Central memory CD8-positive, alpha-beta T cell (primary cell): Measurements from ENCODE around the gene PACSIN2.

ENCODE experiments used
- ATAC-seq: fragments of 150-1000 bp; cut with Tn5 transposase; replicated peaks from 2 replicates; pipeline ENCODE4 v1.10.0; 2022; ENCODE audit warnings: mild to moderate bottlenecking, moderate FRiP score, moderate number of reproducible peaks; ENCODE audit not compliant: poor library complexity, severe bottlenecking; ENCODE audit errors: extremely low read depth
- DNase-seq, 2 donors: peaks; one replicate each; pipeline ENCODE4 v3.0.0; 2021; ENCODE audit warnings: low spot score in 2 of 2
- H3K27ac Mint-ChIP-seq: one replicate; pipeline ENCODE4 v1.8.0; 2022; ENCODE audit warnings: low read depth, mild to moderate bottlenecking, moderate library complexity, mixed read lengths
- H3K27me3 Mint-ChIP-seq: one replicate; pipeline ENCODE4 v1.8.0; 2022; ENCODE audit warnings: mixed read lengths
- H3K36me3 Mint-ChIP-seq: one replicate; pipeline ENCODE4 v1.8.0; 2022; ENCODE audit warnings: mild to moderate bottlenecking, moderate library complexity, mixed read lengths; ENCODE audit not compliant: insufficient read depth
- H3K4me1 Mint-ChIP-seq: one replicate; pipeline ENCODE4 v1.8.0; 2022; ENCODE audit warnings: mixed read lengths
- H3K4me3 Mint-ChIP-seq: one replicate; pipeline ENCODE4 v1.8.0; 2022; ENCODE audit warnings: mild to moderate bottlenecking, moderate library complexity, mixed read lengths
- H3K9me3 Mint-ChIP-seq: one replicate; pipeline ENCODE4 v1.8.0; 2022; ENCODE audit warnings: mixed read lengths

PACSIN2 gene, protein sequence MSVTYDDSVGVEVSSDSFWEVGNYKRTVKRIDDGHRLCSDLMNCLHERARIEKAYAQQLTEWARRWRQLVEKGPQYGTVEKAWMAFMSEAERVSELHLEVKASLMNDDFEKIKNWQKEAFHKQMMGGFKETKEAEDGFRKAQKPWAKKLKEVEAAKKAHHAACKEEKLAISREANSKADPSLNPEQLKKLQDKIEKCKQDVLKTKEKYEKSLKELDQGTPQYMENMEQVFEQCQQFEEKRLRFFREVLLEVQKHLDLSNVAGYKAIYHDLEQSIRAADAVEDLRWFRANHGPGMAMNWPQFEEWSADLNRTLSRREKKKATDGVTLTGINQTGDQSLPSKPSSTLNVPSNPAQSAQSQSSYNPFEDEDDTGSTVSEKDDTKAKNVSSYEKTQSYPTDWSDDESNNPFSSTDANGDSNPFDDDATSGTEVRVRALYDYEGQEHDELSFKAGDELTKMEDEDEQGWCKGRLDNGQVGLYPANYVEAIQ

DNA sequence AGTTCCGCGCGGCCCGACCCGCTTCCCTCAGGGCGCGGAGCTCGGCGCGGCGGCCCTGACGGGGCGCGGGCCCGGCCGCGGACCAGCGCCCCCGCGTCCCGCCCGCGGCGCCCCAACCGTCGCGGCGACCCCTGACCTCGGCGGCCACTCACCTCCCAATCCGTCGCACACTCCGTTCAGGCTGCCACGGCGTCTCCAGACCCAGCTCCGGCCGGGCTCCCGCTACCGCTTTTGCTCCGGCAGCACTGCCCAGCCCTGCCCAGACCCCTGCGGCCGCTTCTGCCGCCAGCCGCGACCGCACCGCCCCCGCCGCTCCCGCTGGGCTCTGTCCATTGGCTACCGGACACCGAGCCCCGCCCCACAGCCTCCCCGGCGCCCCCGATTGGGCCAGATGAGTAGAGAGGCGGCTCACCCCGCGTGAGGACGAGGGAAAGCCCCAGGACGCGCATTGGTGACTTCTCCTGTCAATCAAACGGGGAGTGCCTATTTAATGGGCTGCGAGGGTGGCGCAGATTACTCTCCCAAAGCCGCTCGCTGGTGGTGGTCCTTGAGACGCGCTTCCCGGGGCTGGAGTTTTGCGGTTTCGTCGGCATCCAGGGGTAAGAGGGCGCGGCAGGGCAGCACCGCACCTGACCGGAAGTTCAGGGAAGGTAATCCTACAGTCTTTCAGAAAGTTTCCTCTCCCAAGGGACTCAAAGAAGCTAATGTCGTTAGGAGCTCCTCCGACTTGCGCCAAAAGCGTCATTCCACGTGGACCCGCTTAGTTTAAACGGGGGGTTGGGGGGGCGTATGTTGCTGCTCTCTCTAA is at the start of gene PACSIN2:
Gene PACSIN2, minus strand, starts transcription at position 281 of the 808 bp plus-strand sequence. CDS start 103,069 bp downstream, outside the sequence.
- DNase-seq (peak; percentile 97 to 98), ATAC-seq (peak; percentile 99)
- Mint-ChIP-seq H3K27me3 (no peaks in the 10 kb centered on the region), H3K36me3 (peaks cover 14% of the 10 kb centered on the region), H3K9me3 (no peaks in the 10 kb centered on the region), H3K4me3 (peak within 1 kb of the TSS; percentile 97), H3K4me1 (peaks cover 32% of the 10 kb centered on the region), H3K27ac (peak within 1 kb of the TSS; percentile 93)

DNA sequence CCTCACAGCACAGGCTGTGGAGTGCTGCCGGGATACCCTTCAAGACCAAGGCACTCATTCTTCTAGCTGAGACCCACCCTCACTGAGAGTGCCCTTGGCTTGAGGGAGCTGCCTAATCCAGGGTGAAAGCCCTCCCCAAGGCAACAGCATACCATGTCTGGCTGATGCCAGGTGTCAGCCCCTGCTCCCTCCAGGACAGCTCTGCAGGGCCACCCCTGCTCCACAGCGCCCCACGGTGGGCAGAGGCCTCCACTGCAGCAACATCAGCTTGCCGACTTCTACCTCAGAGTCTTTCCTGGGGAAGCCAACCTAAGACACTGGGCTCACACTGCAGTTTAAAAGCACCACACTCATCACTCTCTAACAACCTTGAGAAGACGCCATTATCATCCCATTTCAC is 45.2 kb upstream of the PACSIN2 start:
- ATAC-seq (no peak), DNase-seq (peak; percentile 21 to 29)
- Mint-ChIP-seq H3K27ac (no peak overlapping the region), H3K36me3 (peaks cover 25% of the 10 kb centered on the region), H3K9me3 (no peaks in the 10 kb centered on the region), H3K4me3 (no peak overlapping the region), H3K27me3 (no peaks in the 10 kb centered on the region), H3K4me1 (no peaks in the 10 kb centered on the region)

DNA sequence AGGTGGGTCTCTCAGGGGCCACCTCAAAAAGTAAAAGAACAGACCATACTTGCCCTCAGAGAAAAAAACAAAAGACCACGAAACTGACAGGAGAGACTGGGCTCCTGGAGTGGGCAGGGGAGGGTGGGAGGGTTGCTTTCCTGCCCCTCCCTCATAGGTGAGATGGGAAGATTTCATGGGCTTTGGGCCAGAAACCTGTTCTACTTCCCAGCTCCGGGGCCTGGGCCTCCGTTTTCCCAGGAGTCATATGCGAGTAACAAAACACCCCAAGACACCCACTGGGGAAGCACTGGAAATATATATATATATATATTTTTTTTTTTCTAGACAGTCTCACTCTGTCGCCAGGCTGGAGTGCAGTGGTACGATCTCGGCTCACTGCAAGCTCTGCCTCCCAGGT is 42.7 kb upstream of the PACSIN2 start:
- H3K27ac Mint-ChIP-seq = no peak overlapping the region
- H3K9me3 Mint-ChIP-seq = no peaks in the 10 kb centered on the region
- peaks cover 15% of the 10 kb centered on the region for H3K36me3 Mint-ChIP-seq
- no peaks in the 10 kb centered on the region for H3K27me3 Mint-ChIP-seq
- no peak for ATAC-seq
- no peak for DNase-seq
- no peak overlapping the region for H3K4me3 Mint-ChIP-seq
- no peaks in the 10 kb centered on the region for H3K4me1 Mint-ChIP-seq

DNA sequence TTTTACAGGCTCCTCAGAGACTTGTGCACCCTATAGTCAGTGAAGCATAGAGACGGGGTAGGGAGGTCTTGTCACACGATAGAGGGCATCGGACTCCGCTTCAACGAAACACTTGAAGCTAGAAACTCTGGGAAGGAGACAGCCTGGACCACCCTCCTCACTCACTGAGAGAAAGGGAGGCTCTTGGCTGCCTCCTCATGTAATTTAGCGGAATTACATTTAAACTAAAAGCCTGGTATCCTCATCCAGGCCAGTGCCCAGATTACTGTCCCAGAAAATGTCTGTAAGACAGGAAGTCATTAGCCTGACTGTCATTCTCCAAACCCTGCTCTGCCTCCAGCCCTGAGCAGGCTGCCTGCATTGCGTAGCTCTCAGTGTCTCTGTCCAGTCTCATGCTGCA is 38.2 kb upstream of the PACSIN2 start:
- Mint-ChIP-seq H3K27me3 (no peaks in the 10 kb centered on the region), H3K27ac (no peak overlapping the region), H3K36me3 (peaks cover 4% of the 10 kb centered on the region), H3K9me3 (no peaks in the 10 kb centered on the region), H3K4me1 (no peaks in the 10 kb centered on the region), H3K4me3 (no peak overlapping the region)
- no peak for ATAC-seq
- no peak for DNase-seq

DNA sequence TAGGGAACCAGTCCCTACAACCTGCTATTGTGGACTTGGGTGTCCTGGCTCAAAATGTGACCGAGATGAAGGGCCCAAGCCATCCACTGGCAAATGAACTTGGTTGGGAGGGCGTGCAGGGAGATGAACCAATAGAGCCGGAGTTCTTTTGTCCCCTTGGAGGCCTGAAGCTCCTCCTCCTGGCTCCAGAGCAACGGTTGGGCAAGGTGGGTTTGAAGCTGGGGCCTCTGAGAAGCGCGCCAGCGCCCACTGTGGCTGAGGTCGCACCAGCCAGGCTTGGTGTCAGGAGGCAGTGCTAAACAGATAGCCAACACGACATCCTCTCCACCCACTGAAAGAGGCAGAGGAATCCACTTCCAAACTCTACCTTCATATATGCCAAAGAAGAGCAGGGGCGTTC is 36.0 kb upstream of the PACSIN2 start:
- no peak overlapping the region for H3K4me3 Mint-ChIP-seq
- peaks cover 4% of the 10 kb centered on the region for H3K36me3 Mint-ChIP-seq
- no peaks in the 10 kb centered on the region for H3K27me3 Mint-ChIP-seq
- ATAC-seq (no peak), DNase-seq (no peak)
- H3K27ac Mint-ChIP-seq = no peak overlapping the region
- no peaks in the 10 kb centered on the region for H3K4me1 Mint-ChIP-seq
- no peaks in the 10 kb centered on the region for H3K9me3 Mint-ChIP-seq

DNA sequence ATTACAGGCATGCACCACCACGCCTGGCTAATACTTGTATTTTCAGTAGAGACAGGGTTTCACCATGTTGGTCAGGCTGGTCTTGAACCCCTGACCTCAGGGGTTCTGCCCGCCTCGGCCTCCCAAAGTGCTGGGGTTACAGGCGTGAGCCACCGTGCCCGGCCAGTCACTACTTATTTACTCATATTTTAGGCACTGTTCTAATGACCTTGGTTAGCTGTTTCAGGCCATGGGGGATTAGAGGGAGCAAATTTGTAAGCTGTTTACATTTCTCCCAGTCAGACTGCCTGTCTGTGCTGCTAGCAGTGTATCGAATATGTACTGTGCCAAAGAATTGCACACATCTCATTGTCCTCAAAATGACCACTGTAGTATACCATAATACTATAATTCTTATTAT is 32.7 kb upstream of the PACSIN2 start:
- Mint-ChIP-seq H3K4me3 (no peak overlapping the region), H3K36me3 (peaks cover 6% of the 10 kb centered on the region), H3K9me3 (no peaks in the 10 kb centered on the region), H3K27ac (no peak overlapping the region), H3K27me3 (no peaks in the 10 kb centered on the region), H3K4me1 (peaks cover 6% of the 10 kb centered on the region)
- ATAC-seq = no peak
- DNase-seq = no peak

DNA sequence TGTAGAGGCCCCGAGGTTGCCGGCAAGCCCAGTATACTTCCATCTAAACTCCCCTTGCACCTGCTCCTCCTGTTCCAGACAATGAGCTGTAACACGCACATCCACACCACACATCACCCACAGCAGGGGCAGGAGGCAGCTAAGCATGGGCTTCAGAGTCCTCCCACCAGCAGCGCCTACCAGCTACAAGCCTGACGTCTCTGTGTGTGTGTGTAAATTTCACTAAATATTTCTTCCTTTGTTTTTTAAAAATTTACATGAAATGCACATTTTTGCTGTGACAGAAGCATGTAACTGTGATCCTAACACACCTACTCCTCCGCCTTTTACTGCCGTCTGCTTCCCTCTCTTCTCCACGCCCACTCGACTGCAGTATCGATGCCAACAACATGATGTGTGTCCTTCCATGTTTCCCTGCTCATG is 29.4 kb upstream of the PACSIN2 start:
- Mint-ChIP-seq H3K9me3 (no peaks in the 10 kb centered on the region), H3K27me3 (no peaks in the 10 kb centered on the region), H3K4me1 (peaks cover 6% of the 10 kb centered on the region), H3K36me3 (peaks cover 3% of the 10 kb centered on the region), H3K4me3 (no peak overlapping the region), H3K27ac (no peak overlapping the region)
- no peak for DNase-seq
- ATAC-seq = no peak

DNA sequence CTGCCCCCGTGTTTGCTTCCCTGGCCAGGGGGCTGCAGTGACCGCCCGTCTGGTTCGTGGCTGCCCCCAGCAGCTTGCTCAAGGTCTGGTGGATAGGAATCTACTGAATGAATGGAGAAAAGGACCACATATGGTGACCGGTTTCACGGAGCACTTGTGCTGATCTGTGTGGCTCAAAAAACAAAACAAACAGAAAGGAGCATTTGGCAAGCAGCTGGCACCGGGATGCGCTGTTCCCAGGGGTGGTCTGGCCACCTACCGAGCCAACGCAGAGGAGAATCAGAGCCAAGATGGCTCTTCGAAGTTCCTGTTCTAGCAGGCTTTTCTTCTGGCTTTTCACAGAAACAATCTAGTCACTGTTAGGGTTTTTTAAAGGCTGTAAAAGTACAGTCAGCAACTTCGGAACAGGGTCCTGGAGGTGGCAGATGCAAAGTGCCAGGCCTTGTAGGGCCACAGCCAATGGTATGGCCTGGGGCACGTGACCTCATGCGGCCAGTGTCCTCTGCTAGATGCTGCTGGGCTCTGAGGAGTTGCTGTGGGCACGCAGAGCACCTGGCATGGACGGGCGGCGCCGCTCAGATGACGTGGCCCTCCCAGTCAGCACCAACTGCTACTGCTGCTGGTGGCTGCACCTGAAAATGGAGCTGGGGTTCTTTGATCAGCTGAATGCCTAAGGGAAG is 27.3 kb upstream of the PACSIN2 start:
- DNase-seq (no peak), ATAC-seq (no peak)
- Mint-ChIP-seq H3K36me3 (peaks cover 2% of the 10 kb centered on the region), H3K9me3 (no peaks in the 10 kb centered on the region), H3K27ac (no peak overlapping the region), H3K4me3 (no peak overlapping the region), H3K27me3 (no peaks in the 10 kb centered on the region), H3K4me1 (peaks cover 6% of the 10 kb centered on the region)

DNA sequence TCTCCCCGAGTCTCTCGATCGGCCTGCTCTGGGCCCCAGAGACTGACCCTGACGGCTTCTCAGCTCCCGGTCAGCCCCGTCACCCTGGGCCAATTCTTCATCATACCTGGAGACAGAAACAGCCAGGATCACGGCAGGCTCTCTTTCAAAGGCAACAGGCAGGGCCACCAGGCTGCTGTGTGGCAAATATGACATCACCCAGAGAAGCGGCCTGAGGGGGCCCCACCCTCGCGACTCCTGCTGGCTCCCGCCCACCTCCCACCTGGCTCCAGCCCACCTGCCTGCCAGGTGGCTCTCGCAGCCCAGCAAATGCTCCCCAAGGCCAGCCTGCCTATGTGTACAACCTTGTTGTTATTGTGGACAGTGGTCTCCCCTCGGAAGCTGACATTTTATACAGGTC is 24.9 kb upstream of the PACSIN2 start:
- ATAC-seq (no peak), DNase-seq (no peak)
- H3K27ac Mint-ChIP-seq = no peak overlapping the region
- no peaks in the 10 kb centered on the region for H3K27me3 Mint-ChIP-seq
- no peaks in the 10 kb centered on the region for H3K9me3 Mint-ChIP-seq
- H3K4me3 Mint-ChIP-seq = no peak overlapping the region
- peaks cover 2% of the 10 kb centered on the region for H3K36me3 Mint-ChIP-seq
- peaks cover 6% of the 10 kb centered on the region for H3K4me1 Mint-ChIP-seq

DNA sequence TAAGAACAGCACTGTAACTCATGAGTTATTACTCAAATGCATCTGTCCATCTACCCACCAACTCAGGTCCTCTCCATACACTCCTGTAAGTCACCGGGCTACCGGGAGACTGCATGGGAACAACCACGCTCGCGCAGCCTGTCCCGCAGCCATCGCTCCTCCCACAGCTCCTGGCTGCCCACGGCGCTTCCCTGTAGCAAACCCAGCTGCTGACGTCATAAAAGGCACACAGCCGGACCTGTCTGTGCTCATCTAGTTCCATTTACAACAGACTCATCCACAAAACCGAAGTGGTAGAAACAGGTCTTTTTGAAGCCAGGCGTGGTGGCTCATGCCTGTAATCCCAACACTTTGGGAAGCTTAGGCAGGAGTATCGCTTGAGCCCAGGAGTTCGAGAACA is 23.4 kb upstream of the PACSIN2 start:
- peaks cover 2% of the 10 kb centered on the region for H3K36me3 Mint-ChIP-seq
- H3K27ac Mint-ChIP-seq = no peak overlapping the region
- H3K4me3 Mint-ChIP-seq = no peak overlapping the region
- DNase-seq (no peak), ATAC-seq (no peak)
- no peaks in the 10 kb centered on the region for H3K27me3 Mint-ChIP-seq
- H3K9me3 Mint-ChIP-seq = no peaks in the 10 kb centered on the region
- peaks cover 5% of the 10 kb centered on the region for H3K4me1 Mint-ChIP-seq

DNA sequence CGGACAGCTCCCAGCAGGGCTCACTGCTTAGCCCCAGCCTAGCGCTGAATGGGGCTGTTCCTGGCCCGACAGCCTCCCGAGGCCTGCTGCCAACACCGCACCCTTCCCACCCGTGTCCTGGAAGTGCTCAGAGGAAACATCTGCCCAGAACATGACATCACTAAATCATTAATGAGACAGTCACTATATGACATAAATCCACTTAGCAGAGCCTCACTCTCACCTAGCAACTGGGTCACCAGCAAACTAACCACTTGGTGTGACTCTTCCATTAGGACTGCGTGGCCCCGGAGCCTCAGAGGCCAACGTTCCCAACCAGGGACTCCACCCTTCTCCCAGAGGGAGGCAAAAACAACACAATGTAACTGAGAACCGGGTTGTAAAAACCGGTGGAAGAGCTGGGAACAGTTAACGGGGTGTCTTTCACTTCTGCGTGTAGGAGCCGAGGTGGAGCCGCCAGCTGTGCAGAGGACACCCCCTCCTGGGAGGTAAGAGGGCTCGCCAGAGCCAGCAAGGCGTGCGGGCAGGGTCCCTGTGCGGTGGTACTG is 21.4 kb upstream of the PACSIN2 start:
- DNase-seq (no peak), ATAC-seq (no peak)
- Mint-ChIP-seq H3K4me1 (peaks cover 5% of the 10 kb centered on the region), H3K4me3 (no peak overlapping the region), H3K36me3 (peaks cover 2% of the 10 kb centered on the region), H3K27ac (peak overlapping the region; percentile 64), H3K9me3 (no peaks in the 10 kb centered on the region), H3K27me3 (no peaks in the 10 kb centered on the region)

DNA sequence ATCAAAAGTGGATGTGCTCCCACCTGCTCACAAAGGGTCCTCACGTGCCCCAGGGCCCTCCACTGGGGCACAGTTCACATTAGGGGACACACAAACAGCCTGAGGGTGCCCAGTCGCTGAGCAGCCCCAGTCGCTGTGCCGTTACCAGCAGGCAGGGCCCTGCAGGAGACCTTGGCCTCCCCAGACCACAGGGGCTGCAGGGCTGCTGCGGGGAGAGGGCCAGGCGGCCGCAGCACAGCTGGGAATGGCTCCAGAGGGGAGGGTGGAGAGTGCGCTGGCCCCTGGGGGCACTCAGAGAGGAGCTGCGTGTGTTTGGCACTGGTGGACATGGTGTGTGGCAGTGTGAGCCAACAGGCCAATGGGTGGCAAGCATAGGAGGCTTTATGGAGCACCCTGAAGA is 20.3 kb upstream of the PACSIN2 start:
- no peaks in the 10 kb centered on the region for H3K27me3 Mint-ChIP-seq
- ATAC-seq (no peak), DNase-seq (no peak)
- peaks cover 2% of the 10 kb centered on the region for H3K36me3 Mint-ChIP-seq
- peaks cover 5% of the 10 kb centered on the region for H3K4me1 Mint-ChIP-seq
- no peak overlapping the region for H3K4me3 Mint-ChIP-seq
- H3K9me3 Mint-ChIP-seq = no peaks in the 10 kb centered on the region
- no peak overlapping the region for H3K27ac Mint-ChIP-seq
